MM.1S (cell line): ENCODE results near the gene ZBTB7A.
"Not testable (repeated sequence)": the region's sequence is repeated elsewhere in the genome, so short reads cannot be mapped to it uniquely, and the experiment has no call there.

Experiments
- DNase-seq: peaks from one replicate; pipeline ENCODE4 v3.0.0-alpha.2; 2015
- H2AFZ ChIP-seq: fragments of 300-600 bp; sonication (generic); 2 replicates; pipeline ENCODE4 v1.6.0; 2016; ENCODE audit warnings: antibody characterized with exemption, low read length
- H3F3A ChIP-seq: fragments of 300-600 bp; sonication (generic); 2 replicates; pipeline ENCODE4 v1.6.1; 2016; ENCODE audit warnings: mild to moderate bottlenecking, antibody characterized with exemption, low read length, moderate library complexity, mixed read lengths; ENCODE audit not compliant: insufficient read depth
- H3K27ac ChIP-seq: fragments of 300-600 bp; sonication (generic); 2 replicates; pipeline ENCODE4 v1.5.1; 2016; ENCODE audit warnings: mild to moderate bottlenecking, low read length
- H3K27me3 ChIP-seq: fragments of 300-600 bp; sonication (generic); replicated peaks from 2 replicates; pipeline ENCODE4 v1.6.0; 2016; ENCODE audit warnings: low read length; ENCODE audit not compliant: insufficient read depth
- H3K36me3 ChIP-seq: fragments of 300-600 bp; sonication (generic); replicated peaks from 2 replicates; pipeline ENCODE4 v1.6.1; 2016; ENCODE audit warnings: mild to moderate bottlenecking, low read length, mixed read lengths; ENCODE audit not compliant: insufficient read depth
- H3K4me1 ChIP-seq: fragments of 300-600 bp; sonication (generic); 2 replicates; pipeline ENCODE4 v1.6.1; 2016; ENCODE audit warnings: low read length, mixed read lengths
- H3K4me2 ChIP-seq: fragments of 300-600 bp; sonication (generic); 2 replicates; pipeline ENCODE4 v1.6.0; 2016; ENCODE audit warnings: low read depth, low read length
- H3K4me3 ChIP-seq: fragments of 300-600 bp; sonication (generic); 2 replicates; pipeline ENCODE4 v1.5.1; 2016; ENCODE audit warnings: low read length, mixed read lengths
- H3K79me2 ChIP-seq: fragments of 300-600 bp; sonication (generic); 2 replicates; pipeline ENCODE4 v1.6.1; 2016; ENCODE audit warnings: mixed run types, low read length, mixed read lengths
- H3K9ac ChIP-seq: fragments of 300-600 bp; sonication (generic); 2 replicates; pipeline ENCODE4 v1.6.1; 2016; ENCODE audit warnings: low read length, mixed read lengths
- H3K9me2 ChIP-seq: fragments of 300-600 bp; sonication (generic); replicated peaks from 2 replicates; pipeline ENCODE4 v1.6.1; 2016; ENCODE audit warnings: mild to moderate bottlenecking, low read length, mixed read lengths; ENCODE audit not compliant: insufficient read depth
- H3K9me3 ChIP-seq: fragments of 300-600 bp; sonication (generic); replicated peaks from 2 replicates; pipeline ENCODE4 v1.6.1; 2016; ENCODE audit warnings: mild to moderate bottlenecking, low read length, mixed read lengths; ENCODE audit not compliant: insufficient read depth
- H4K20me1 ChIP-seq: fragments of 300-600 bp; sonication (generic); 2 replicates; pipeline ENCODE4 v1.6.1; 2016; ENCODE audit warnings: mild to moderate bottlenecking, low read length, moderate library complexity, mixed read lengths; ENCODE audit not compliant: insufficient read depth
- CTCF ChIP-seq: fragments of 300-600 bp; sonication (generic); IDR thresholded peaks from 2 replicates; pipeline ENCODE4 v1.5.1; 2016; ENCODE audit warnings: antibody characterized with exemption, low read length, mixed read lengths
- EZH2 ChIP-seq: fragments of 300-600 bp; sonication (generic); optimal IDR thresholded peaks from 2 replicates; pipeline ENCODE3; 2017; ENCODE audit warnings: low read depth, mild to moderate bottlenecking, antibody characterized with exemption, low read length, mixed read lengths
- EZH2phosphoT487 ChIP-seq: fragments of 300-600 bp; sonication (generic); IDR thresholded peaks from 2 replicates; pipeline ENCODE4 v1.6.1; 2018; ENCODE audit warnings: antibody characterized with exemption, low read length

The ZBTB7A gene

GRCh38 chr19:3998667-3999412 lies 67.9 kb downstream of the ZBTB7A start:
- H3K4me1 ChIP-seq, H3K4me2 ChIP-seq, H3K4me3 ChIP-seq, H3K9me3 ChIP-seq, DNase-seq, H2AFZ ChIP-seq, H3K36me3 ChIP-seq, H4K20me1 ChIP-seq, H3K79me2 ChIP-seq, H3F3A ChIP-seq, H3K9me2 ChIP-seq, H3K27me3 ChIP-seq, H3K27ac ChIP-seq, H3K9ac ChIP-seq: not testable (repeated sequence)

- no peak for TF ChIP-seq EZH2phosphoT487
- TF ChIP-seq EZH2: no peak
- no peak for TF ChIP-seq CTCF
- Histone ChIP-seq H3K36me3 (no peaks in the 10 kb centered on the region), H2AFZ (no peak overlapping the region), H3K9ac (no peak overlapping the region), H3K9me2 (no peaks in the 10 kb centered on the region), H4K20me1 (no peaks in the 10 kb centered on the region), H3F3A (no peaks in the 10 kb centered on the region), H3K79me2 (no peaks in the 10 kb centered on the region), H3K4me3 (no peak overlapping the region), H3K4me1 (no peaks in the 10 kb centered on the region), H3K9me3 (no peaks in the 10 kb centered on the region), H3K27ac (no peak overlapping the region), H3K27me3 (no peaks in the 10 kb centered on the region; the same call in 1 of the 2 replicates), H3K4me2 (no peak overlapping the region)
- no peak for DNase-seq
Observed at GRCh38 chr19:3995607-3996006, 71.1 kb downstream of the ZBTB7A start.
